A673 (cell line): ENCODE results near the gene EBPL.

Experiments used
- EZH2 ChIP-seq: fragments of 200-600 bp; sonication (generic); IDR thresholded peaks from 2 replicates; pipeline ENCODE4 v1.6.1; 2017; ENCODE audit warnings: borderline replicate concordance, low read depth, mild to moderate bottlenecking, mixed read lengths, antibody characterized with exemption, low read length; ENCODE audit not compliant: poor library complexity, severe bottlenecking
- TF ChIP-seq, protein P1 (sequence below): fragments of 300-800, 200-600 bp; sonication (generic); conservative IDR thresholded peaks from 2 replicates; pipeline ENCODE4 v1.5.1; 2017; ENCODE audit warnings: low read depth, mild to moderate bottlenecking, antibody characterized with exemption, low read length, moderate library complexity, mixed read lengths

DNA sequence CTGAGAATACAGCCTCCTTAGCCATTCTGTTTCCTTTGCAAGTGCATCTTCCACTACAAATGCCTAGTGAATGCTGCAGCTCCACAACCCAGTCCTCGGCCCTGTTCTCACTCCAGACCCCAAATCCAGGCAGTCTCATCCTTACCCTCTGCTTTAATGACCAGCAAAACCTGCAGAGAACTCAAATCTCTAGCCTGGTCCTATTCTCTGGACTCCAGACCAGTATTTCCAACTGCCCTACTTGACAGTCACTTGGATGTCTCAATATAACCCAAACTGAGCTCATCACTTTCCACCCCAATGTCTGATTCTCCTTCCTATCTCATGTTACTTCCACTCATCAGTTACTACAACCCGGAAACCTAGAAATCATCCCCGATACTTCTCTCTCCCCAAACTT, 2.6 kb upstream of the EBPL start:
- TF ChIP-seq, protein P1, sequence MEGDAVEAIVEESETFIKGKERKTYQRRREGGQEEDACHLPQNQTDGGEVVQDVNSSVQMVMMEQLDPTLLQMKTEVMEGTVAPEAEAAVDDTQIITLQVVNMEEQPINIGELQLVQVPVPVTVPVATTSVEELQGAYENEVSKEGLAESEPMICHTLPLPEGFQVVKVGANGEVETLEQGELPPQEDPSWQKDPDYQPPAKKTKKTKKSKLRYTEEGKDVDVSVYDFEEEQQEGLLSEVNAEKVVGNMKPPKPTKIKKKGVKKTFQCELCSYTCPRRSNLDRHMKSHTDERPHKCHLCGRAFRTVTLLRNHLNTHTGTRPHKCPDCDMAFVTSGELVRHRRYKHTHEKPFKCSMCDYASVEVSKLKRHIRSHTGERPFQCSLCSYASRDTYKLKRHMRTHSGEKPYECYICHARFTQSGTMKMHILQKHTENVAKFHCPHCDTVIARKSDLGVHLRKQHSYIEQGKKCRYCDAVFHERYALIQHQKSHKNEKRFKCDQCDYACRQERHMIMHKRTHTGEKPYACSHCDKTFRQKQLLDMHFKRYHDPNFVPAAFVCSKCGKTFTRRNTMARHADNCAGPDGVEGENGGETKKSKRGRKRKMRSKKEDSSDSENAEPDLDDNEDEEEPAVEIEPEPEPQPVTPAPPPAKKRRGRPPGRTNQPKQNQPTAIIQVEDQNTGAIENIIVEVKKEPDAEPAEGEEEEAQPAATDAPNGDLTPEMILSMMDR: no peak
- no peak for TF ChIP-seq EZH2
